ENCODE measurements around the gene SORCS3.
A peak's percentile ranks its signal among the peaks of the same experiment; 100 is the strongest.

Gene SORCS3

GRCh38 chr10:104648421-104648820 is 7.3 kb downstream of the SORCS3 start:
- no peak for DNase-seq

GRCh38 chr10:104650072-104650471 is 9.0 kb downstream of the SORCS3 start:
- no peak for DNase-seq

GRCh38 chr10:104650635-104651331 is 9.7 kb downstream of the SORCS3 start:
- no peak for DNase-seq

- no peak for DNase-seq
Measured at GRCh38 chr10:104657036-104657435, 15.9 kb downstream of the SORCS3 start.

GRCh38 chr10:104657457-104657856 is 16.4 kb downstream of the SORCS3 start:
- no peak for DNase-seq

GRCh38 chr10:104658067-104658466 is 17.0 kb downstream of the SORCS3 start:
- DNase-seq, result no peak

GRCh38 chr10:104659809-104660208 is 18.7 kb downstream of the SORCS3 start:
- DNase-seq, result no peak

GRCh38 chr10:104663076-104663475 is 22.0 kb downstream of the SORCS3 start:
- DNase-seq, result no peak

GRCh38 chr10:104663563-104663962 is 22.5 kb downstream of the SORCS3 start:
- DNase-seq, result no peak

GRCh38 chr10:104664205-104664604 is 23.1 kb downstream of the SORCS3 start:
- DNase-seq, result no peak

GRCh38 chr10:104665174-104665573 is 24.1 kb downstream of the SORCS3 start:
- DNase-seq, result no peak

- no peak for DNase-seq
Measured at GRCh38 chr10:104666106-104666505, 25.0 kb downstream of the SORCS3 start.

GRCh38 chr10:104676874-104677273 is 35.8 kb downstream of the SORCS3 start:
- no peak for DNase-seq

- no peak for DNase-seq
Measured at GRCh38 chr10:104678658-104679057, 37.6 kb downstream of the SORCS3 start.

- peak; percentile 13 for DNase-seq
Measured at GRCh38 chr10:104680467-104681401, 39.6 kb downstream of the SORCS3 start.

GRCh38 chr10:104681485-104681884 is 40.4 kb downstream of the SORCS3 start:
- no peak for DNase-seq

GRCh38 chr10:104683567-104683966 is 42.5 kb downstream of the SORCS3 start:
- no peak for DNase-seq

- no peak for DNase-seq
Measured at GRCh38 chr10:104686829-104687228, 45.7 kb downstream of the SORCS3 start.

- DNase-seq, result no peak
Measured at GRCh38 chr10:104688251-104689042, 47.4 kb downstream of the SORCS3 start.

GRCh38 chr10:104689105-104689504 is 48.0 kb downstream of the SORCS3 start:
- no peak for DNase-seq

GRCh38 chr10:104689547-104689946 is 48.5 kb downstream of the SORCS3 start:
- no peak for DNase-seq

- DNase-seq, result no peak
Measured at GRCh38 chr10:104690101-104690500, 49.0 kb downstream of the SORCS3 start.

GRCh38 chr10:104690959-104691358 is 49.9 kb downstream of the SORCS3 start:
- DNase-seq, result no peak
